Endodermal cell (in vitro differentiated cells): ENCODE measurements around the gene HNRNPAB. TPM values are rescaled to one million over a fixed set of nuclear protein-coding genes. Genes with fewer than 3 reads are reported as not detected.
A peak's percentile ranks its signal among the peaks of the same experiment; 100 is the strongest.

Experiments
- DNase-seq: peaks from one replicate; pipeline ENCODE4 v3.0.0-alpha.2; 2017
- H3K27ac ChIP-seq: 2 replicates; pipeline ENCODE4 v1.5.1; 2013; ENCODE audit warnings: mild to moderate bottlenecking, low read depth, low read length, moderate library complexity
- H3K27me3 ChIP-seq: 2 replicates; pipeline ENCODE4 v1.6.1; 2013; ENCODE audit warnings: mild to moderate bottlenecking, low read length, moderate library complexity; ENCODE audit not compliant: insufficient read depth, control insufficient read depth, poor library complexity, severe bottlenecking
- H3K36me3 ChIP-seq: 2 replicates; pipeline ENCODE4 v1.7.0; 2013; ENCODE audit warnings: mild to moderate bottlenecking, low read length, moderate library complexity; ENCODE audit not compliant: control insufficient read depth, insufficient read depth
- H3K4me1 ChIP-seq: one replicate; pipeline ENCODE4 v1.7.0; 2013; ENCODE audit warnings: low read length; ENCODE audit not compliant: control insufficient read depth, insufficient read depth
- H3K4me3 ChIP-seq: 2 replicates; pipeline ENCODE4 v1.5.1; 2013; ENCODE audit warnings: mild to moderate bottlenecking, low read length, moderate library complexity
- H3K9ac ChIP-seq: 2 replicates; pipeline ENCODE4 v1.6.1; 2013; ENCODE audit warnings: mild to moderate bottlenecking, low read length, moderate library complexity; ENCODE audit not compliant: poor library complexity, severe bottlenecking; ENCODE audit errors: extremely low read depth
- H3K9me3 ChIP-seq: 2 replicates; pipeline ENCODE4 v1.6.1; 2013; ENCODE audit warnings: mild to moderate bottlenecking, low read length, moderate library complexity; ENCODE audit not compliant: control insufficient read depth
- H3K27ac Mint-ChIP-seq: 2 replicates; pipeline ENCODE4 v1.8.0; 2020; ENCODE audit warnings: mixed read lengths
- H3K27me3 Mint-ChIP-seq: 2 replicates; pipeline ENCODE4 v1.8.0; 2021; ENCODE audit warnings: mild to moderate bottlenecking, mixed read lengths; ENCODE audit not compliant: insufficient read depth
- H3K36me3 Mint-ChIP-seq: 2 replicates; pipeline ENCODE4 v1.8.0; 2020; ENCODE audit warnings: low read depth, mixed read lengths
- H3K4me1 Mint-ChIP-seq: 2 replicates; pipeline ENCODE4 v1.8.0; 2020; ENCODE audit warnings: mixed read lengths
- H3K4me3 Mint-ChIP-seq: 2 replicates; pipeline ENCODE4 v1.8.0; 2020; ENCODE audit warnings: mild to moderate bottlenecking, moderate library complexity, mixed read lengths
- H3K9me3 Mint-ChIP-seq: 2 replicates; pipeline ENCODE4 v1.8.0; 2020; ENCODE audit warnings: mild to moderate bottlenecking, mixed read lengths
- WGBS, 2 experiments: methylation state at CpG; one replicate each; pipeline versions ENCODE4 v1.1.5 to v1.1.7; 2013; ENCODE audit warnings: missing lambda C conversion rate in 2 of 2, mixed read lengths in 1 of 2; ENCODE audit not compliant: insufficient coverage in 1 of 2, insufficient read length in 1 of 2; 5-methylcytosine and 5-hydroxymethylcytosine counted together
- total RNA-seq, 2 donors: library from RNA; stranded (reverse); fragmentation: NEBNext Ultra II Directional in 1 of 2; extraction: Animal tissue kit (Norgen Biotek cat#: 25700) in 1 of 2; gene quantifications; 2 replicates in 1 of 2; 3 replicates in 1 of 2; pipeline ENCODE4 v1.2.1, GENCODE V29; 2021
- TF ChIP-seq, protein P1 (sequence below): fragments of 200-600 bp; sonication (generic); conservative IDR thresholded peaks from 2 replicates; pipeline ENCODE4 v1.5.0; 2021; ENCODE audit warnings: antibody characterized with exemption, mild to moderate bottlenecking

HNRNPAB gene
- total RNA-seq, 2 donors from 2014 or later, result 343 to 353 TPM

DNA sequence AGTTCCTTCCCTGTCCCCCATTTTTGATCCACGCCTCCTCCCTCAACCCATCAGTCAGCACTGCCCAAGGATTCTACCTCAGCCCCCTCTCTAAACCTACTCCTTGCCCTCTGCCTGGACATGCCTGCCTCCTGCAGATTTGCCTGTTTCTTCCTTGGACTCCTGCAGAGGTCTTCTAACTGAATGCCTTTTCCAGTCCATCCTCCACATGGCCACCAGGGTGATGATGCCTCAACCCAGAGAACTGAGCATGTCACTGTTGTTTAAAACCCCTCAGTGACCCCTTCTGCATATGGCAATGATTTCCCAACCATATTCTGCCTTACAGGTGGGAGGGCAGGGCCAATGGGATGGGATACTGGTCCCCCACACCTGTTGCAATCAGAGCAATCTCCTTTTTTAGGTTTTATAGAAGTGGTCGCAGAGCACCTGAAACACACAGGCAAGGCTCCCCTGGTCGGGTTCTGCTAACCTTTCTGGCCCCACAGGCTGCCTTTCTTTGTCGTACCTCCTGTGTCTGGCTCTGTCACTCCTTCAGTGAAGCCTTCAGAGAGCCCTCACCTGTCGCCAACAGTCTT, 19.0 kb downstream of the HNRNPAB start:
- DNase-seq, result peak; percentile 55
- no peaks in the 10 kb centered on the region for H3K4me1 ChIP-seq
- H3K27ac ChIP-seq, result no peak overlapping the region
- Mint-ChIP-seq H3K27ac (peak overlapping the region; percentile 60), H3K27me3 (no peaks in the 10 kb centered on the region), H3K4me1 (peaks cover 10% of the 10 kb centered on the region), H3K4me3 (no peak overlapping the region), H3K36me3 (peaks cover 74% of the 10 kb centered on the region), H3K9me3 (no peaks in the 10 kb centered on the region)
- no peaks in the 10 kb centered on the region for H3K27me3 ChIP-seq
- H3K36me3 ChIP-seq, result peaks cover 71% of the 10 kb centered on the region
- H3K9me3 ChIP-seq, result peaks cover 10% of the 10 kb centered on the region
- H3K9ac ChIP-seq, result no peak overlapping the region
- TF ChIP-seq, protein P1, sequence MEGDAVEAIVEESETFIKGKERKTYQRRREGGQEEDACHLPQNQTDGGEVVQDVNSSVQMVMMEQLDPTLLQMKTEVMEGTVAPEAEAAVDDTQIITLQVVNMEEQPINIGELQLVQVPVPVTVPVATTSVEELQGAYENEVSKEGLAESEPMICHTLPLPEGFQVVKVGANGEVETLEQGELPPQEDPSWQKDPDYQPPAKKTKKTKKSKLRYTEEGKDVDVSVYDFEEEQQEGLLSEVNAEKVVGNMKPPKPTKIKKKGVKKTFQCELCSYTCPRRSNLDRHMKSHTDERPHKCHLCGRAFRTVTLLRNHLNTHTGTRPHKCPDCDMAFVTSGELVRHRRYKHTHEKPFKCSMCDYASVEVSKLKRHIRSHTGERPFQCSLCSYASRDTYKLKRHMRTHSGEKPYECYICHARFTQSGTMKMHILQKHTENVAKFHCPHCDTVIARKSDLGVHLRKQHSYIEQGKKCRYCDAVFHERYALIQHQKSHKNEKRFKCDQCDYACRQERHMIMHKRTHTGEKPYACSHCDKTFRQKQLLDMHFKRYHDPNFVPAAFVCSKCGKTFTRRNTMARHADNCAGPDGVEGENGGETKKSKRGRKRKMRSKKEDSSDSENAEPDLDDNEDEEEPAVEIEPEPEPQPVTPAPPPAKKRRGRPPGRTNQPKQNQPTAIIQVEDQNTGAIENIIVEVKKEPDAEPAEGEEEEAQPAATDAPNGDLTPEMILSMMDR, result peak; percentile 41
- 91% methylated on average over 4 to 5 of the region's 5 CpGs for WGBS, 2 experiments
- H3K4me3 ChIP-seq, result no peak overlapping the region

DNA sequence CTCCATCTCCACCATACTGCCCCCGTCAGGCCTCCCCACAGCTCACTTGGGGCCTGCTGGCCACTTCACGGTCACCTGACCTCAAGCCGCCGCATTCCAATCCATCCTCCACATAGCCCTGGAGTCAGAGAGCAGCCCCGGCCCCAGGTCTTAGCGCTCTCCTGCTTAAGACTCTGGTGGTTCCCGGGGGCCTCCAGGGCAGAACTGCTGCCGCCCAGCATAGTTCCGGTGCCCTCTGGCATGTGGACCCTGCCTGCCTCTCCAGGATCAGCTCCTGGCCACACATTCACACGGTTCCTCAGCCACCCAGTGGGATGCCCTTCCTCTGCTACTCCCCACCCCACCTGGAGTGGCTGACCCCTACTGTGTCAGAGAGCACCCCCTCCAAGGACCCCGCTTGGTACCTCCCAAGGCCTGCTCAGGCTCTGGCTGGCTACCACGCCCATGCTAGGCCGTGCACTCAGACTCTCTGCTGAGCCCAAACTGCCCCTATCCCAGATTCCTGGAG, 19.5 kb downstream of the HNRNPAB start:
- 71 to 79% methylated on average over 10 to 13 of the region's 13 CpGs for whole genome bisulfite sequencing, 2 experiments
- Mint-ChIP-seq H3K4me3 (no peak overlapping the region), H3K36me3 (peaks cover 74% of the 10 kb centered on the region)

DNA sequence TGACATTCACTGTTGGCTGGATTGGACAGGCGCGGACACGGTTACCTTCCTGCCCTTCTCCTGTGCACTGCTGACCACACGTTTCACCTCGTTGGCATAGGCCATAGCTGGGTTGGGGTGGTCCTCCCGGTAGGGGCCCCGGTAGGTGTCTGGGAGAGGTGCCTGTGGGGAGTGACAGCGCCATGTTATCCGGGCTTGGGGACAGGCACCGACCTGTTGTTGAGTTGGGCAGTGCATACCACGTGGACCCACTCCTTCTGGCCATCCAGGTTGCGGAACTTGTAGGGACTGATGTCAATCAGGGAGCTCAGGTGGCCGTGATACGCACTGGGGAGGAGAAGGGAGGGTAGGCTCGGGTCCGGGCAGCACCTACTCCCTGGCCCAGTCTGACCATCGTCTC, 20.1 kb downstream of the HNRNPAB start:
- Mint-ChIP-seq H3K36me3 (peaks cover 75% of the 10 kb centered on the region), H3K9me3 (no peaks in the 10 kb centered on the region)
- no peak overlapping the region for H3K4me3 ChIP-seq

More for the DNA sequence above, 19.5 kb downstream of the HNRNPAB start:
- Histone ChIP-seq H3K4me1 (no peaks in the 10 kb centered on the region), H3K36me3 (peaks cover 71% of the 10 kb centered on the region), H3K4me3 (no peak overlapping the region), H3K9me3 (peaks cover 10% of the 10 kb centered on the region), H3K27ac (no peak overlapping the region), H3K9ac (no peak overlapping the region), H3K27me3 (no peaks in the 10 kb centered on the region)
- peak; percentile 87 for DNase-seq
- H3K27me3 Mint-ChIP-seq, result no peaks in the 10 kb centered on the region
- H3K27ac Mint-ChIP-seq, result peak overlapping the region; percentile 60
- peaks cover 10% of the 10 kb centered on the region for H3K4me1 Mint-ChIP-seq
- TF ChIP-seq, protein P1, result no peak
- H3K9me3 Mint-ChIP-seq, result no peaks in the 10 kb centered on the region

More for the DNA sequence above, 20.1 kb downstream of the HNRNPAB start:
- no peak for DNase-seq
- Histone ChIP-seq H3K9ac (no peak overlapping the region), H3K36me3 (peaks cover 73% of the 10 kb centered on the region), H3K27me3 (no peaks in the 10 kb centered on the region), H3K4me1 (no peaks in the 10 kb centered on the region), H3K27ac (no peak overlapping the region), H3K9me3 (peaks cover 10% of the 10 kb centered on the region)
- no peak overlapping the region for H3K4me3 Mint-ChIP-seq
- H3K27ac Mint-ChIP-seq, result no peak overlapping the region
- H3K27me3 Mint-ChIP-seq, result no peaks in the 10 kb centered on the region
- 95 to 96% methylated on average over 10 to 17 of the region's 17 CpGs for WGBS, 2 experiments
- peaks cover 10% of the 10 kb centered on the region for H3K4me1 Mint-ChIP-seq
- TF ChIP-seq, protein P1, result no peak
